ENCODE measurements around the gene MAP3K19.
"Not testable (repeated sequence)": the region's sequence is repeated elsewhere in the genome, so short reads cannot be mapped to it uniquely, and the experiment has no call there.

MAP3K19 gene

GRCh38 chr2:135037831-135038230 is 9.4 kb downstream of the MAP3K19 start:
- no peak for TF ChIP-seq CTCF (conservative IDR thresholded peaks at IDR 0.05; ENCODE audit: low read depth, low read length)
- Histone ChIP-seq H3K27me3 (ENCODE audit: insufficient read depth, low read depth) (no peaks in the 10 kb centered on the region), H3K4me2 (no peak overlapping the region), H3K4me1 (ENCODE audit: low read depth, poor library complexity, severe bottlenecking) (no peaks in the 10 kb centered on the region), H4K20me1 (ENCODE audit: insufficient read depth) (no peaks in the 10 kb centered on the region), H3K79me2 (ENCODE audit: insufficient read depth, low read depth) (no peaks in the 10 kb centered on the region), H3K27ac (no peak overlapping the region), H3K36me3 (ENCODE audit: insufficient read depth) (no peaks in the 10 kb centered on the region), H3K9ac (no peak overlapping the region), H3K4me3 (IDR thresholded peaks at IDR 0.05; ENCODE audit: insufficient read depth, low read depth, low read length) (no peak overlapping the region), H2AFZ (ENCODE audit: low read depth) (no peak overlapping the region)

- H3K9ac ChIP-seq; H3K36me3 ChIP-seq (ENCODE audit: insufficient read depth); H2AFZ ChIP-seq (ENCODE audit: low read depth); H3K27me3 ChIP-seq (ENCODE audit: insufficient read depth, low read depth); H3K79me2 ChIP-seq (ENCODE audit: insufficient read depth, low read depth); H3K4me2 ChIP-seq; H4K20me1 ChIP-seq (ENCODE audit: insufficient read depth); H3K4me1 ChIP-seq (ENCODE audit: low read depth, poor library complexity, severe bottlenecking); H3K4me3 ChIP-seq (IDR thresholded peaks at IDR 0.05; ENCODE audit: insufficient read depth, low read depth, low read length); H3K27ac ChIP-seq: not testable (repeated sequence)
Observed at GRCh38 chr2:135033216-135033615, 14.0 kb downstream of the MAP3K19 start.

GRCh38 chr2:135030826-135031225 is 16.4 kb downstream of the MAP3K19 start:
- Histone ChIP-seq H3K79me2 (ENCODE audit: insufficient read depth, low read depth) (no peaks in the 10 kb centered on the region), H2AFZ (ENCODE audit: low read depth) (no peak overlapping the region), H3K27me3 (ENCODE audit: insufficient read depth, low read depth) (no peaks in the 10 kb centered on the region), H3K27ac (no peak overlapping the region), H3K4me3 (IDR thresholded peaks at IDR 0.05; ENCODE audit: insufficient read depth, low read depth, low read length) (no peak overlapping the region), H3K4me2 (no peak overlapping the region), H3K4me1 (ENCODE audit: low read depth, poor library complexity, severe bottlenecking) (no peaks in the 10 kb centered on the region), H3K36me3 (ENCODE audit: insufficient read depth) (no peaks in the 10 kb centered on the region), H3K9ac (no peak overlapping the region), H4K20me1 (ENCODE audit: insufficient read depth) (no peaks in the 10 kb centered on the region)
- no peak for TF ChIP-seq CTCF (conservative IDR thresholded peaks at IDR 0.05; ENCODE audit: low read depth, low read length)

GRCh38 chr2:135029481-135030134 is 17.6 kb downstream of the MAP3K19 start:
- H3K27me3 ChIP-seq (ENCODE audit: insufficient read depth, low read depth): no peaks in the 10 kb centered on the region
- TF ChIP-seq CTCF (conservative IDR thresholded peaks at IDR 0.05; ENCODE audit: low read depth, low read length): no peak
- H3K4me1 ChIP-seq (ENCODE audit: low read depth, poor library complexity, severe bottlenecking): no peaks in the 10 kb centered on the region
- no peaks in the 10 kb centered on the region for H3K79me2 ChIP-seq (ENCODE audit: insufficient read depth, low read depth)
- H3K4me3 ChIP-seq (IDR thresholded peaks at IDR 0.05; ENCODE audit: insufficient read depth, low read depth, low read length): no peak overlapping the region
- no peak overlapping the region for H3K9ac ChIP-seq
- no peak overlapping the region for H3K27ac ChIP-seq
- H3K36me3 ChIP-seq (ENCODE audit: insufficient read depth): no peaks in the 10 kb centered on the region
- H2AFZ ChIP-seq (ENCODE audit: low read depth): no peak overlapping the region
- no peak overlapping the region for H3K4me2 ChIP-seq
- H4K20me1 ChIP-seq (ENCODE audit: insufficient read depth): no peaks in the 10 kb centered on the region

- Histone ChIP-seq H3K4me2 (no peak overlapping the region), H3K27ac (no peak overlapping the region), H3K36me3 (ENCODE audit: insufficient read depth) (no peaks in the 10 kb centered on the region), H3K27me3 (ENCODE audit: insufficient read depth, low read depth) (no peaks in the 10 kb centered on the region), H2AFZ (ENCODE audit: low read depth) (no peak overlapping the region; the same call in 1 of the 2 replicates), H3K79me2 (ENCODE audit: insufficient read depth, low read depth) (no peaks in the 10 kb centered on the region), H4K20me1 (ENCODE audit: insufficient read depth) (no peaks in the 10 kb centered on the region), H3K4me1 (ENCODE audit: low read depth, poor library complexity, severe bottlenecking) (peaks cover 4% of the 10 kb centered on the region), H3K4me3 (IDR thresholded peaks at IDR 0.05; ENCODE audit: insufficient read depth, low read depth, low read length) (no peak overlapping the region), H3K9ac (no peak overlapping the region)
- no peak for TF ChIP-seq CTCF (conservative IDR thresholded peaks at IDR 0.05; ENCODE audit: low read depth, low read length)
Observed at GRCh38 chr2:135023886-135024485, 23.3 kb downstream of the MAP3K19 start.
